SU-DHL-6 (cell line): ENCODE measurements around the gene C12orf56.

Experiments
- H2AFZ ChIP-seq: fragments of 200-600 bp; sonication (generic); 2 replicates; pipeline ENCODE4 v1.6.1; 2014; ENCODE audit warnings: low read depth, mild to moderate bottlenecking, moderate library complexity, mixed read lengths, antibody characterized with exemption, low read length; ENCODE audit not compliant: severe bottlenecking
- H3F3A ChIP-seq: fragments of 200-600 bp; shearing (Covaris generic); 2 replicates; pipeline ENCODE4 v1.6.0; 2016; ENCODE audit warnings: antibody characterized with exemption, mild to moderate bottlenecking; ENCODE audit not compliant: insufficient read depth
- H3K27ac ChIP-seq: fragments of 200-600 bp; sonication (generic); 2 replicates; pipeline ENCODE4 v1.5.1; 2016; ENCODE audit warnings: low read depth, mild to moderate bottlenecking, low read length, moderate library complexity, mixed read lengths
- H3K27me3 ChIP-seq: fragments of 200-600 bp; sonication (generic), shearing (Covaris generic); 2 replicates; pipeline ENCODE4 v1.6.0; 2014; ENCODE audit warnings: mild to moderate bottlenecking, low read length
- H3K36me3 ChIP-seq: fragments of 200-600 bp; sonication (generic); 2 replicates; pipeline ENCODE4 v1.6.1; 2014; ENCODE audit warnings: mild to moderate bottlenecking, low read length, mixed read lengths
- H3K4me2 ChIP-seq: fragments of 300-600, 200-600 bp; shearing (Covaris generic), sonication (generic); 2 replicates; pipeline ENCODE4 v1.6.0; 2014; ENCODE audit warnings: low read length, low read depth, mild to moderate bottlenecking; ENCODE audit not compliant: poor library complexity, severe bottlenecking
- H3K4me3 ChIP-seq: fragments of 200-600 bp; sonication (generic); 2 replicates; pipeline ENCODE4 v1.5.1; 2014; ENCODE audit warnings: antibody characterized with exemption, low read length, mild to moderate bottlenecking, mixed read lengths; ENCODE audit not compliant: insufficient read depth, poor library complexity, severe bottlenecking
- H3K79me2 ChIP-seq: fragments of 200-600 bp; sonication (generic); 2 replicates; pipeline ENCODE4 v1.6.1; 2014; ENCODE audit warnings: mild to moderate bottlenecking, low read length, moderate library complexity; ENCODE audit not compliant: insufficient read depth
- H3K9ac ChIP-seq: fragments of 200-600 bp; sonication (generic); 2 replicates; pipeline ENCODE4 v1.7.0; 2014; ENCODE audit warnings: mild to moderate bottlenecking, low read length
- H3K9me2 ChIP-seq: fragments of 200-600 bp; sonication (generic); replicated peaks from 2 replicates; pipeline ENCODE4 v1.6.1; 2014; ENCODE audit warnings: low read length; ENCODE audit not compliant: insufficient read depth
- H3K9me3 ChIP-seq: fragments of 200-600 bp; sonication (generic); 2 replicates; pipeline ENCODE4 v1.6.1; 2014; ENCODE audit warnings: low read length, mixed read lengths; ENCODE audit not compliant: insufficient read depth
- H4K20me1 ChIP-seq: fragments of 200-600 bp; sonication (generic); 2 replicates; pipeline ENCODE4 v1.6.1; 2014; ENCODE audit warnings: low read depth, mild to moderate bottlenecking, antibody characterized with exemption, low read length, moderate library complexity, mixed read lengths
- CTCF ChIP-seq: fragments of 200-600 bp; sonication (generic); IDR thresholded peaks from one replicate; pipeline ENCODE4 v1.5.1; 2017; ENCODE audit warnings: antibody characterized with exemption, mild to moderate bottlenecking, low read length, moderate library complexity; ENCODE audit not compliant: insufficient read depth, poor library complexity, severe bottlenecking
- EZH2phosphoT487 ChIP-seq: fragments of 200-600 bp; sonication (generic), shearing (Covaris generic); conservative IDR thresholded peaks from 2 replicates; pipeline ENCODE4 v1.6.1; 2018; ENCODE audit warnings: mild to moderate bottlenecking, antibody characterized with exemption, low read length, moderate library complexity, mixed read lengths

C12orf56 gene, protein sequence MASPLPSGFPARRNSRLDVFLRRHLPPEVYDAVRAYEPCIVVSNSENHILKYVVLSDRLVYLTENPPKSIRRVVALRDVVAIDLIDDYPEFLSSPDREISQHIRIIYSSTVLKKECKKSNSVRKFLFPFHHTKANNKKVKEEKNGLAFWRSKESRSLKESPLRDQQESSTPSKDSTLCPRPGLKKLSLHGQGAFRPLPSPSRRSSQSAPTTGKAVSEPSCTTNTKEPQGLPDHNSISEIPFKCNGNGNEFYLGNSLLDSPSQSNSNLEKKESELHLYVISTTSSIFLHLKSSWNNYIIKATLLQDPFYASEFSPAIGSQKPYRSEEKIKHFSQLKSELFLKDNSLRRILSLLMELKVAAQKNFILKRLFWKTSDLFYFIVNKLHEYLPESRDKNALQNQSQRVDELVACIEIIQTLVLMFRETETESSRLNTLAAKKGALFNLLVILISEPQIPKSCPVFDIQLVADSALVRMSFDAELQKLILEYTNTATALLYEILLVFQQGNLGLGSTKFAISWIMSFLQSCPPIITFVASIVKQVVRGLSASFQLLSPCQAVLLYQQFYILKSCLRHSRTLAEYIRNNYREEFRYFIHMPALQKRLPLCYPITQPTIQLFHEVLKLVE

GRCh38 chr12:64390275-64390851 is at the start of gene C12orf56:
Gene C12orf56 (minus strand): TSS chr12:64390758. CDS start chr12:64390565, 193 bp downstream.
- no peaks in the 10 kb centered on the region for H4K20me1 ChIP-seq
- no peak within 1 kb of the TSS for H3K9ac ChIP-seq
- H3K27me3 ChIP-seq: no peaks in the 10 kb centered on the region
- H3K27ac ChIP-seq: no peak within 1 kb of the TSS
- no peaks in the 10 kb centered on the region for H3F3A ChIP-seq
- no peaks in the 10 kb centered on the region for H3K9me3 ChIP-seq
- no peak within 1 kb of the TSS for H3K4me3 ChIP-seq
- no peaks in the 10 kb centered on the region for H3K36me3 ChIP-seq
- no peak within 1 kb of the TSS for H3K4me2 ChIP-seq
- H2AFZ ChIP-seq: no peak within 1 kb of the TSS
- H3K9me2 ChIP-seq: no peaks in the 10 kb centered on the region
- no peaks in the 10 kb centered on the region for H3K79me2 ChIP-seq
- TF ChIP-seq CTCF (no peak), EZH2phosphoT487 (no peak)

GRCh38 chr12:64440100-64440499 is 49.5 kb upstream of the C12orf56 start:
- H3K4me3 ChIP-seq: no peak overlapping the region
- no peaks in the 10 kb centered on the region for H3K79me2 ChIP-seq
- H3K36me3 ChIP-seq: peaks cover 50% of the 10 kb centered on the region
- H4K20me1 ChIP-seq: no peaks in the 10 kb centered on the region
- no peak overlapping the region for H3K27ac ChIP-seq
- no peaks in the 10 kb centered on the region for H3K9me2 ChIP-seq
- no peak overlapping the region for H3K9ac ChIP-seq
- no peak overlapping the region for H2AFZ ChIP-seq
- H3K27me3 ChIP-seq: no peaks in the 10 kb centered on the region
- no peak overlapping the region for H3K4me2 ChIP-seq
- no peaks in the 10 kb centered on the region for H3K9me3 ChIP-seq
- H3F3A ChIP-seq: peaks cover 3% of the 10 kb centered on the region; the same call in 1 of the 2 replicates
- TF ChIP-seq EZH2phosphoT487 (no peak), CTCF (no peak)

GRCh38 chr12:64433915-64434314 is 43.4 kb upstream of the C12orf56 start:
- Histone ChIP-seq H3F3A (no peaks in the 10 kb centered on the region), H4K20me1 (no peaks in the 10 kb centered on the region), H2AFZ (no peak overlapping the region), H3K4me2 (no peak overlapping the region), H3K27ac (no peak overlapping the region), H3K9me2 (no peaks in the 10 kb centered on the region), H3K9me3 (no peaks in the 10 kb centered on the region), H3K4me3 (no peak overlapping the region), H3K9ac (no peak overlapping the region), H3K79me2 (no peaks in the 10 kb centered on the region), H3K27me3 (no peaks in the 10 kb centered on the region), H3K36me3 (peaks cover 48% of the 10 kb centered on the region)
- TF ChIP-seq EZH2phosphoT487 (no peak), CTCF (no peak)
